Fibroblast of lung (primary cell): ENCODE measurements around the gene MAML3.

Experiments
- CTCF ChIP-seq, 2 donors: IDR thresholded peaks in 1 of 2; conservative IDR thresholded peaks in 1 of 2; 1 replicate in 1 of 2; 2 replicates in 1 of 2; pipeline ENCODE4 v1.5.1; 2011 to 2012; ENCODE audit warnings: low read length in 2 of 2, control low read depth in 1 of 2, inconsistent platforms in 1 of 2, low read depth in 1 of 2, mild to moderate bottlenecking in 1 of 2
- EZH2 ChIP-seq: IDR thresholded peaks from 2 replicates; pipeline ENCODE4 v1.5.1; 2012; ENCODE audit warnings: low read length, control low read depth, mild to moderate bottlenecking; ENCODE audit errors: missing control alignments

- TF ChIP-seq CTCF (conservative IDR thresholded peaks at IDR 0.05 in 1 of 2, IDR thresholded peaks at IDR 0.05 in 1 of 2; ENCODE audit: low read depth in 1 of 2, low read length in 2 of 2) (no peak), EZH2 (no peak)
These were observed 176.0 kb downstream of the MAML3 start for GRCh38 chr4:139977838-139978609.
